ENCODE results near the gene NR3C2.

DNA sequence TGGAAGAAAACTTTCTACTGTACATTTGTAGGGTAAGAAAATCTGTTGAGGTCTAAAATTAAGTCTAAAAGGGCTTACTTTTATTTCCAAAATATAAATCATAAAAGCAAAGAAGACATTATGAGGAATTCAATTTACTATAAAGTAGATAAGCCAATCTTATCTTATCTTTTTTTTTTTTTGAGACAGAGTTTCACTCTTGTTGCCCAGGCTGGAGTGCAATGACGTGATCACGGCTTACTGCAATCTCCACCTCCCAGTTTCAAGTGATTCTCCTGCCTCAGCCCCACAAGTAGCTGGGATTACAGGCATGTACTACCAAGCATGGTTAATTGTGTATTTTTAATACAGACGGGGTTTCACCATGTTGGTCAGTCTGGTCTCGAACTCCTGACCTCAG lies 166.9 kb downstream of the NR3C2 start:
- no peak for TF ChIP-seq ZNF70 (CRISPR knock-in tag; IDR thresholded peaks at IDR 0.05)
- no peak for TF ChIP-seq CSDC2 (CRISPR knock-in tag; IDR thresholded peaks at IDR 0.05)
- TF ChIP-seq ISL1 (CRISPR knock-in tag; IDR thresholded peaks at IDR 0.05) = no peak
- no peak for TF ChIP-seq GLIS3 (CRISPR knock-in tag; IDR thresholded peaks at IDR 0.05)
- TF ChIP-seq RARB (CRISPR knock-in tag; IDR thresholded peaks at IDR 0.05) = no peak
- no peak for TF ChIP-seq ZFP3 (CRISPR knock-in tag; IDR thresholded peaks at IDR 0.05)
- TF ChIP-seq, protein P1, sequence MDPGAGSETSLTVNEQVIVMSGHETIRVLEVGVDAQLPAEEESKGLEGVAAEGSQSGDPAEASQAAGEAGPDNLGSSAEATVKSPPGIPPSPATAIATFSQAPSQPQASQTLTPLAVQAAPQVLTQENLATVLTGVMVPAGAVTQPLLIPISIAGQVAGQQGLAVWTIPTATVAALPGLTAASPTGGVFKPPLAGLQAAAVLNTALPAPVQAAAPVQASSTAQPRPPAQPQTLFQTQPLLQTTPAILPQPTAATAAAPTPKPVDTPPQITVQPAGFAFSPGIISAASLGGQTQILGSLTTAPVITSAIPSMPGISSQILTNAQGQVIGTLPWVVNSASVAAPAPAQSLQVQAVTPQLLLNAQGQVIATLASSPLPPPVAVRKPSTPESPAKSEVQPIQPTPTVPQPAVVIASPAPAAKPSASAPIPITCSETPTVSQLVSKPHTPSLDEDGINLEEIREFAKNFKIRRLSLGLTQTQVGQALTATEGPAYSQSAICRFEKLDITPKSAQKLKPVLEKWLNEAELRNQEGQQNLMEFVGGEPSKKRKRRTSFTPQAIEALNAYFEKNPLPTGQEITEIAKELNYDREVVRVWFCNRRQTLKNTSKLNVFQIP (CRISPR knock-in tag; IDR thresholded peaks at IDR 0.05; ENCODE audit: borderline replicate concordance, low read depth) = no peak
- TF ChIP-seq, protein P2, sequence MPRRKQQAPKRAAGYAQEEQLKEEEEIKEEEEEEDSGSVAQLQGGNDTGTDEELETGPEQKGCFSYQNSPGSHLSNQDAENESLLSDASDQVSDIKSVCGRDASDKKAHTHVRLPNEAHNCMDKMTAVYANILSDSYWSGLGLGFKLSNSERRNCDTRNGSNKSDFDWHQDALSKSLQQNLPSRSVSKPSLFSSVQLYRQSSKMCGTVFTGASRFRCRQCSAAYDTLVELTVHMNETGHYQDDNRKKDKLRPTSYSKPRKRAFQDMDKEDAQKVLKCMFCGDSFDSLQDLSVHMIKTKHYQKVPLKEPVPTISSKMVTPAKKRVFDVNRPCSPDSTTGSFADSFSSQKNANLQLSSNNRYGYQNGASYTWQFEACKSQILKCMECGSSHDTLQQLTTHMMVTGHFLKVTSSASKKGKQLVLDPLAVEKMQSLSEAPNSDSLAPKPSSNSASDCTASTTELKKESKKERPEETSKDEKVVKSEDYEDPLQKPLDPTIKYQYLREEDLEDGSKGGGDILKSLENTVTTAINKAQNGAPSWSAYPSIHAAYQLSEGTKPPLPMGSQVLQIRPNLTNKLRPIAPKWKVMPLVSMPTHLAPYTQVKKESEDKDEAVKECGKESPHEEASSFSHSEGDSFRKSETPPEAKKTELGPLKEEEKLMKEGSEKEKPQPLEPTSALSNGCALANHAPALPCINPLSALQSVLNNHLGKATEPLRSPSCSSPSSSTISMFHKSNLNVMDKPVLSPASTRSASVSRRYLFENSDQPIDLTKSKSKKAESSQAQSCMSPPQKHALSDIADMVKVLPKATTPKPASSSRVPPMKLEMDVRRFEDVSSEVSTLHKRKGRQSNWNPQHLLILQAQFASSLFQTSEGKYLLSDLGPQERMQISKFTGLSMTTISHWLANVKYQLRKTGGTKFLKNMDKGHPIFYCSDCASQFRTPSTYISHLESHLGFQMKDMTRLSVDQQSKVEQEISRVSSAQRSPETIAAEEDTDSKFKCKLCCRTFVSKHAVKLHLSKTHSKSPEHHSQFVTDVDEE (CRISPR knock-in tag; IDR thresholded peaks at IDR 0.05) = no peak
- TF ChIP-seq, protein P3, sequence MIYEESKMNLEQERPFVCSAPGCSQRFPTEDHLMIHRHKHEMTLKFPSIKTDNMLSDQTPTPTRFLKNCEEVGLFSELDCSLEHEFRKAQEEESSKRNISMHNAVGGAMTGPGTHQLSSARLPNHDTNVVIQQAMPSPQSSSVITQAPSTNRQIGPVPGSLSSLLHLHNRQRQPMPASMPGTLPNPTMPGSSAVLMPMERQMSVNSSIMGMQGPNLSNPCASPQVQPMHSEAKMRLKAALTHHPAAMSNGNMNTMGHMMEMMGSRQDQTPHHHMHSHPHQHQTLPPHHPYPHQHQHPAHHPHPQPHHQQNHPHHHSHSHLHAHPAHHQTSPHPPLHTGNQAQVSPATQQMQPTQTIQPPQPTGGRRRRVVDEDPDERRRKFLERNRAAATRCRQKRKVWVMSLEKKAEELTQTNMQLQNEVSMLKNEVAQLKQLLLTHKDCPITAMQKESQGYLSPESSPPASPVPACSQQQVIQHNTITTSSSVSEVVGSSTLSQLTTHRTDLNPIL (CRISPR knock-in tag; IDR thresholded peaks at IDR 0.05; ENCODE audit: low read depth) = no peak
